Smooth muscle cell (in vitro differentiated cells): ENCODE measurements around the gene USP32. TPM values are rescaled to one million over a fixed set of nuclear protein-coding genes. Genes with fewer than 3 reads are reported as not detected.

Experiments used
- DNase-seq: peaks from one replicate; lab custom pipeline; 2025; ENCODE audit not compliant: unreplicated experiment; lab: John Stamatoyannopoulos, UW
- H2AFZ ChIP-seq: fragments of 200-600 bp; sonication (generic); 2 replicates; pipeline ENCODE4 v1.6.0; 2016; ENCODE audit warnings: antibody characterized with exemption, low read depth, mild to moderate bottlenecking
- H3F3A ChIP-seq: fragments of 200-600 bp; sonication (generic); 2 replicates; pipeline ENCODE4 v1.6.0; 2017; ENCODE audit warnings: antibody characterized with exemption, low read depth
- H3K27ac ChIP-seq: fragments of 200-600 bp; sonication (generic); 2 replicates; pipeline ENCODE4 v1.5.1; 2016; ENCODE audit warnings: low read depth, mild to moderate bottlenecking
- H3K27me3 ChIP-seq: fragments of 200-600 bp; sonication (generic); 2 replicates; pipeline ENCODE4 v1.6.1; 2016; ENCODE audit warnings: low read depth, mild to moderate bottlenecking
- H3K36me3 ChIP-seq: fragments of 200-600 bp; sonication (generic); 2 replicates; pipeline ENCODE4 v1.5.1; 2016; ENCODE audit warnings: low read depth
- H3K4me1 ChIP-seq: fragments of 200-600 bp; sonication (generic); 2 replicates; pipeline ENCODE4 v1.5.1; 2016; ENCODE audit warnings: low read depth
- H3K4me2 ChIP-seq: fragments of 200-600 bp; sonication (generic); 2 replicates; pipeline ENCODE4 v1.6.0; 2016; ENCODE audit warnings: mild to moderate bottlenecking
- H3K4me3 ChIP-seq: fragments of 200-600 bp; sonication (generic); 2 replicates; pipeline ENCODE4 v1.5.1; 2016; ENCODE audit warnings: mild to moderate bottlenecking
- H3K79me2 ChIP-seq: fragments of 200-600 bp; sonication (generic); 2 replicates; pipeline ENCODE4 v1.6.0; 2016; ENCODE audit warnings: low read depth, mild to moderate bottlenecking
- H3K9ac ChIP-seq: fragments of 200-600 bp; sonication (generic); 2 replicates; pipeline ENCODE4 v1.6.0; 2016; ENCODE audit warnings: low read depth
- H3K9me3 ChIP-seq: fragments of 200-600 bp; sonication (generic); replicated peaks from 2 replicates; pipeline ENCODE4 v1.5.1; 2016; ENCODE audit warnings: low read depth
- H4K20me1 ChIP-seq: fragments of 200-600 bp; sonication (generic); 2 replicates; pipeline ENCODE4 v1.6.0; 2016; ENCODE audit warnings: low read depth
- WGBS: methylation state at CpG from one replicate; pipeline ENCODE4 v1.1.7; 2016; ENCODE audit warnings: low lambda C conversion rate; 5-methylcytosine and 5-hydroxymethylcytosine counted together
- polyA plus RNA-seq: library from polyadenylated mRNA; unstranded; fragments of >200 nt; fragmentation: Nextera tagmentation; extraction: Ambion mirVana; gene quantifications from 2 replicates; pipeline ENCODE4 v1.2.1, GENCODE V29; 2016
- total RNA-seq: library from RNA; depleted of rRNA; stranded (reverse); fragments of >200 nt; gene quantifications from 2 replicates; pipeline ENCODE4 v1.2.3, GENCODE V29; 2014
- TF ChIP-seq, protein P1 (sequence below): fragments of 200-600 bp; sonication (generic); IDR thresholded peaks from 2 replicates; pipeline ENCODE4 v1.5.1; 2017; ENCODE audit warnings: borderline replicate concordance, mild to moderate bottlenecking, antibody characterized with exemption; ENCODE audit not compliant: insufficient read depth, poor library complexity, severe bottlenecking

Gene USP32
- total and polyA plus RNA-seq, 2 experiments from 2014 or later = 10.5 to 21.7 TPM

DNA sequence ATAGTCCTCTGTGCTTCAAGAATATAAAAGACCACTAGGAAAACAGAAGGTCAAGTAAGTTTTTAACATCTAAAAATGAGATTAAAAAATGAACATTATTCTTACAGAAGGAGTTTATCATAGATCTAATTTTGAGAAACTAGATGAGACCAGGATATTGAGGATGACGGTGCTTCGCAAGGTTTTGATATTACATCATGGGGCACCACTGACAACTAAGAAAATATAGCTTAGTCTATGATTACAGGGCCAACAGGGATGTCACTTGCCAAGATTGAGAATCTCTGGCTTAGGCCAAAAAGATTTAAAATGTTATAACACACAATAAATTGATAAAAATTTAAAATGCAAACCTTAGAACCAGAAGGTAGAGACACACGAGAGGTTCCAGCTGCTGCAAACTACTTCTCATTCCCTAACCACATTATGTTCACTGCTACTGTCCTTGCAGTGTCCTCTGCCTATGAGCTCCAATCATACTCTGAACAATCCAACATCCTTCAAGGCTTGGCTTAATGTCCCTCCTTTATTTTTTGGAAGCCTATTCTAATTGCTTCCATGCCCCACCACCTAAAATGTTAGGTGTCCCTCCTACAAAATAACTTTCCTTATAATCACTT lies 33.2 kb downstream of the USP32 start:
- H3K4me1 ChIP-seq = no peaks in the 10 kb centered on the region
- DNase-seq = no peak
- peaks cover 3% of the 10 kb centered on the region for H3F3A ChIP-seq
- no peak overlapping the region for H3K27ac ChIP-seq
- no peak overlapping the region for H3K4me2 ChIP-seq
- H3K27me3 ChIP-seq = no peaks in the 10 kb centered on the region
- H4K20me1 ChIP-seq = peaks cover 94% of the 10 kb centered on the region
- H3K36me3 ChIP-seq = no peaks in the 10 kb centered on the region
- H2AFZ ChIP-seq = no peak overlapping the region
- H3K9me3 ChIP-seq = no peaks in the 10 kb centered on the region
- 98% methylated on average over 3 of the region's 3 CpGs for WGBS
- H3K9ac ChIP-seq = no peak overlapping the region
- peaks cover 38% of the 10 kb centered on the region for H3K79me2 ChIP-seq
- TF ChIP-seq, protein P1, sequence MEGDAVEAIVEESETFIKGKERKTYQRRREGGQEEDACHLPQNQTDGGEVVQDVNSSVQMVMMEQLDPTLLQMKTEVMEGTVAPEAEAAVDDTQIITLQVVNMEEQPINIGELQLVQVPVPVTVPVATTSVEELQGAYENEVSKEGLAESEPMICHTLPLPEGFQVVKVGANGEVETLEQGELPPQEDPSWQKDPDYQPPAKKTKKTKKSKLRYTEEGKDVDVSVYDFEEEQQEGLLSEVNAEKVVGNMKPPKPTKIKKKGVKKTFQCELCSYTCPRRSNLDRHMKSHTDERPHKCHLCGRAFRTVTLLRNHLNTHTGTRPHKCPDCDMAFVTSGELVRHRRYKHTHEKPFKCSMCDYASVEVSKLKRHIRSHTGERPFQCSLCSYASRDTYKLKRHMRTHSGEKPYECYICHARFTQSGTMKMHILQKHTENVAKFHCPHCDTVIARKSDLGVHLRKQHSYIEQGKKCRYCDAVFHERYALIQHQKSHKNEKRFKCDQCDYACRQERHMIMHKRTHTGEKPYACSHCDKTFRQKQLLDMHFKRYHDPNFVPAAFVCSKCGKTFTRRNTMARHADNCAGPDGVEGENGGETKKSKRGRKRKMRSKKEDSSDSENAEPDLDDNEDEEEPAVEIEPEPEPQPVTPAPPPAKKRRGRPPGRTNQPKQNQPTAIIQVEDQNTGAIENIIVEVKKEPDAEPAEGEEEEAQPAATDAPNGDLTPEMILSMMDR = no peak
- no peak overlapping the region for H3K4me3 ChIP-seq

GRCh38 chr17:60356940-60357339 lies 35.0 kb downstream of the USP32 start:
- H3K9ac ChIP-seq = no peak overlapping the region
- DNase-seq = no peak
- H3K27ac ChIP-seq = no peak overlapping the region
- no peaks in the 10 kb centered on the region for H3K36me3 ChIP-seq
- peaks cover 3% of the 10 kb centered on the region for H3F3A ChIP-seq
- no peaks in the 10 kb centered on the region for H3K27me3 ChIP-seq
- TF ChIP-seq, protein P1 = no peak
- H3K4me3 ChIP-seq = no peak overlapping the region
- H3K9me3 ChIP-seq = no peaks in the 10 kb centered on the region
- H4K20me1 ChIP-seq = peaks cover 95% of the 10 kb centered on the region
- H3K79me2 ChIP-seq = peaks cover 45% of the 10 kb centered on the region
- 100% methylated on average over 1 of the region's 1 CpG for WGBS
- no peak overlapping the region for H3K4me2 ChIP-seq
- no peak overlapping the region for H2AFZ ChIP-seq
- no peaks in the 10 kb centered on the region for H3K4me1 ChIP-seq

- Histone ChIP-seq H3K27me3 (no peaks in the 10 kb centered on the region), H3K36me3 (no peaks in the 10 kb centered on the region), H3K4me2 (no peak overlapping the region), H3F3A (peaks cover 3% of the 10 kb centered on the region), H2AFZ (no peak overlapping the region), H3K79me2 (peaks cover 49% of the 10 kb centered on the region), H3K9ac (no peak overlapping the region), H3K4me3 (no peak overlapping the region), H3K9me3 (no peaks in the 10 kb centered on the region), H3K27ac (no peak overlapping the region), H4K20me1 (peaks cover 95% of the 10 kb centered on the region), H3K4me1 (no peaks in the 10 kb centered on the region)
- DNase-seq = no peak
- TF ChIP-seq, protein P1 = no peak
- 98% methylated on average over 4 of the region's 4 CpGs for WGBS
These were observed 36.0 kb downstream of the USP32 start for GRCh38 chr17:60355663-60356594.
